ENCODE results near the gene GCK. TPM values are rescaled to one million over a fixed set of nuclear protein-coding genes. Genes with fewer than 3 reads are reported as not detected.

GCK gene
- total RNA-seq, 1 experiment from 2014 or later: not detected

- no peak for DNase-seq (ENCODE audit: low spot score)
Measured at GRCh38 chr7:44117801-44118429, 71.3 kb downstream of the GCK start.

- DNase-seq (ENCODE audit: low spot score): no peak
Measured at GRCh38 chr7:44116789-44117666, 72.2 kb downstream of the GCK start.

GRCh38 chr7:44116087-44116788, 73.0 kb downstream of the GCK start:
- DNase-seq (ENCODE audit: low spot score): no peak

GRCh38 chr7:44114586-44115310, 74.5 kb downstream of the GCK start:
- no peak for DNase-seq (ENCODE audit: low spot score)

GRCh38 chr7:44113764-44114354, 75.4 kb downstream of the GCK start:
- DNase-seq (ENCODE audit: low spot score): no peak

GRCh38 chr7:44112997-44113763, 76.1 kb downstream of the GCK start:
- DNase-seq (ENCODE audit: low spot score): no peak

GRCh38 chr7:44112231-44112996, 76.8 kb downstream of the GCK start:
- no peak for DNase-seq (ENCODE audit: low spot score)

- no peak for DNase-seq (ENCODE audit: low spot score)
Measured at GRCh38 chr7:44111761-44112160, 77.5 kb downstream of the GCK start.

GRCh38 chr7:44110719-44111635, 78.3 kb downstream of the GCK start:
- no peak for DNase-seq (ENCODE audit: low spot score)

- no peak for DNase-seq (ENCODE audit: low spot score)
Measured at GRCh38 chr7:44109991-44110390, 79.2 kb downstream of the GCK start.

GRCh38 chr7:44108768-44109750, 80.2 kb downstream of the GCK start:
- DNase-seq (ENCODE audit: low spot score): no peak

- no peak for DNase-seq (ENCODE audit: low spot score)
Measured at GRCh38 chr7:44107961-44108767, 81.1 kb downstream of the GCK start.

- no peak for DNase-seq (ENCODE audit: low spot score)
Measured at GRCh38 chr7:44107116-44107960, 81.9 kb downstream of the GCK start.

GRCh38 chr7:44106311-44107065, 82.8 kb downstream of the GCK start:
- DNase-seq (ENCODE audit: low spot score): no peak

- no peak for DNase-seq (ENCODE audit: low spot score)
Measured at GRCh38 chr7:44105832-44106231, 83.4 kb downstream of the GCK start.
